Measurements from ENCODE around the gene CTXN1. TPM values are rescaled to one million over a fixed set of nuclear protein-coding genes. Genes with fewer than 3 reads are reported as not detected.

The CTXN1 gene
- polyA plus RNA-seq, 3 donors from 2014 or later: not detected

DNA sequence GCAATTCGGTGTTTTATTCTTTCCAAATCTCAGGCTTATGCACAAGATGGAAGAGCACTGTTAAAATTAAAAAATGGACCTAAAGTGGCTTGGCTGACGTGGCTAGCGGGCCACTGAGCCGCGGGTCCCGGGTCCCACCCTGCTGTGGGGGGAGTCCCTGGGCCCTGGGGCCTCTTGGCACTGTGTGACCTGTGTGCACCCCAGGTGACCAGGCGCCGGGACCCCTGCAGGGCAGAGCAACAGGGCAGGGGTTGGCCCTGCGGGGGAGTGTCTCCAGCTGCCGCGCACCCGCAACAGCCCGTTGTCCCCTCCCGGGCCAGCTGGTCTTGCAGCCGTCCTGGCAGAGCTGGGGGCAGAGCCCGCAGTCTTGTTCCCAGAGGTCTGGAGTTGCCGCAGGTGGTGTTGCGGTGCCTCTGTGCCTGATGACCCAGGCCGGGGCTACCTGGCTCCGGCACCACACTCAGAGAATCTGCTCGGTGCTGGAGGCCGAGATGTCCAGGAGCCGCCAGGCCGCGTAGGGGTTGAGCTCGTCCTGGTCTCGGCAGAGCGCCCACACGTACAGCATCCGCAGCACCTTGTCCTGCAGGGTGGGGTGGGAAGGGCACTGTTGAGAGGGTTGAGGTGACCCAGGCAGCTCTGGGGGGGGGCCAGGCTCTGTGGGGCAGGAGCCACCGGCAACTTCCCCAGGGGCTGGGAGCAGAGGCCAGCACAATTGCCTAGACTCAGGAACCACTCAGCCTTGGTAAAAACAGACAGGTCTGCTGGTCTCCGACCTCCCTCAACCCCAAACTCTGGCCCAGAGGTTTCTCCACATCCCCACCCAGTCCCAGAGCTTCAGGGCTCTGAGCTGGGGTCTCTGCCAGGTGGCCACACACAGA lies 1.0 kb upstream of the CTXN1 start:
- H3K9me3 Mint-ChIP-seq: no peaks in the 10 kb centered on the region
- peak overlapping the region; percentile 30 to 72 (median 65) for H3K4me3 Mint-ChIP-seq
- DNase-seq: no peak
- H3K27me3 Mint-ChIP-seq (ENCODE audit: low read depth in 3 of 3): peaks cover 5 to 14% (median 6%) of the 10 kb centered on the region in 3 donors
- H3K36me3 Mint-ChIP-seq: peaks cover 0 to 5% (median 0%) of the 10 kb centered on the region in 3 donors
- peaks cover 5 to 16% of the 10 kb centered on the region in 2 donors for H3K4me1 Mint-ChIP-seq
- peak overlapping the region in 1 of 6 donors; percentile 62 for H3K27ac Mint-ChIP-seq

DNA sequence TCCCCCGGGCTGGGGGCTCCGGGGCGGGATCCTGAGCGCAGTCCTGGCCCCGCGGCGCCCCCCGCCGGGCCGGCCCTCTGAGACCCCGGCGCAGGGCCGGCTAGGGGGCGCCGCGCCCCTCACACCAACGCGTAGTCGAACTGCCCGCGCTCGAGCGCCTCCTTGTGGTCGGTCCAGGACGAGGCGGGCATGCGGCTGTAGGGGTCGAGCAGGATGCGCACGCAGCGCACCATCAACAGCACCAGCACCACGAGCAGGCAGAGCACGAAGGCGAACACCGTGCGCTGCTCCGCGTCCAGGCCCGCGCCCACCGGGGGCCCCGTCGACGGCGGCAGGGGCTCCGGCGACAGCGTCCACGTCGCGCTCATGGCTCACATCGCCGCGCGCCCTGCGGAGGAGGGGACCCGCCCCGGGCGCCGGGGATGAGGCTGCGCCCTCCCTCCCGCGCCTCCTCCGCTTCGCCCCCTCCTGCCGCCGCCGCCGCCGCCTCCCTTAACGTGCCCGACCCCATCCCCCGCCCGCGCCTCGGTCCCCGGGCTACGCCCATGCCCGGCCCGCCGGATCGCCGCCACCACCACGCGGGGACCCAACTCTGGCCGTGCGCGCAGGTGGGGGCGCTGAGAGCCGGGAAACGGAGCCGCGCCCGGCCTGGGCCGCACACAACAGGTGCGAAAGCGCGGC lies 624 bp downstream of the CTXN1 start:
- H3K27ac Mint-ChIP-seq: peak overlapping the region in 3 of 6 donors; percentile 78 to 90 (median 87)
- DNase-seq: peak; percentile 73 to 77 (median 73)
- no peaks in the 10 kb centered on the region for H3K36me3 Mint-ChIP-seq
- H3K4me1 Mint-ChIP-seq: peaks cover 14 to 26% of the 10 kb centered on the region in 2 donors
- peak overlapping the region; percentile 78 to 86 (median 84) for H3K4me3 Mint-ChIP-seq
- no peaks in the 10 kb centered on the region for H3K9me3 Mint-ChIP-seq
- H3K27me3 Mint-ChIP-seq (ENCODE audit: low read depth in 3 of 3): peaks cover 6 to 14% (median 7%) of the 10 kb centered on the region in 3 donors

DNA sequence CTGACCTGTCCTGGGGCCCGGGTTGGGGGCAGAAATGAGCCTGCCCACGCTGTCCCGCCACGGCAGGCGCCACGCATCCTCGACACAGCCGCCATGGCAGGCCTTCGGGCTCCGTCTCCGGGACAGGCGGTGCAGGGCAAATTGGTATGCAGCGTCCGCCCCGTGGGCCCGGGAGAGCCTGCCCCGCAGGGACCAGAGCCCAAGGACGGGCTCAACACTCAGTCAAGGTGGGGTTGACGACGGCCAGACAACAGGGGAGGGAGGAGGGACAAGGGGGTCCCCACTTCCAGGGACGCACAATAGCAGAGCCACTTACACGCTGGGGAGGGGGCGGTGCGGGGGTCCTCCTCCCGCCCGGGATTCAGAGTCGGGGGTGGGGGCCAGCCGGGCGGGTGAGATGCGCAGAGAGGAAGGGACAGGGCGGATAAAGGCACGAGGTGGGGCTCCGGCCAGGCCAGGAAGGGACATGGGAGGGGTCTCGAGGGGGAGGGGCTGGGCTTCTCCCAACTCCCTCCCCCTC lies 1.2 kb downstream of the CTXN1 start:
- H3K27me3 Mint-ChIP-seq (ENCODE audit: low read depth in 3 of 3): peaks cover 11 to 19% (median 11%) of the 10 kb centered on the region in 3 donors
- no peak for DNase-seq
- H3K4me1 Mint-ChIP-seq: peaks cover 18 to 30% of the 10 kb centered on the region in 2 donors
- no peaks in the 10 kb centered on the region for H3K9me3 Mint-ChIP-seq
- H3K36me3 Mint-ChIP-seq: no peaks in the 10 kb centered on the region
- no peak overlapping the region for H3K27ac Mint-ChIP-seq
- peak overlapping the region in 1 of 5 donors; percentile 9 for H3K4me3 Mint-ChIP-seq

DNA sequence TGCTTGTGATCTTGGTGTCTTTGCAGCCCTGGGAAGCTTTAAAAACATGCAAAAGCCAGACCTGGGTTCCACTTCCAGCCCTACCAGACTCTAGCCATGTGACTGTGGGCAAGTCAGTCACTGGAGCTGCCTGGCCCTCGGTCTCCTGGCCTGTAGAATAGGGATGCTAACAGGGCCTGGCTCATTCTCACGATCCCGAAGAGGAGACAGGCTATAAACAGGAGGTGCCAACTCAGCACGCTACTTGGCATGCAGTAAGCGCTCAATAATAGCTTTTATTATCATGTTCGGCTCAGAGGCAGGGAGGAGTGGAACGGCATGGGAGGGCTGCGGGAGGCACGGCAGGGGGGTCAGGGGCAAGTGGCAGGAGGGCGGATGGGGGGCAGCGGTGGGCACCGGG lies 1.7 kb downstream of the CTXN1 start:
- H3K4me1 Mint-ChIP-seq: peaks cover 22 to 30% of the 10 kb centered on the region in 2 donors
- no peaks in the 10 kb centered on the region for H3K36me3 Mint-ChIP-seq
- no peaks in the 10 kb centered on the region for H3K9me3 Mint-ChIP-seq
- DNase-seq: no peak
- H3K27ac Mint-ChIP-seq: no peak overlapping the region
- H3K27me3 Mint-ChIP-seq (ENCODE audit: low read depth in 3 of 3): peaks cover 11 to 21% (median 15%) of the 10 kb centered on the region in 3 donors
- H3K4me3 Mint-ChIP-seq: peak overlapping the region; percentile 21 to 63 (median 44)

DNA sequence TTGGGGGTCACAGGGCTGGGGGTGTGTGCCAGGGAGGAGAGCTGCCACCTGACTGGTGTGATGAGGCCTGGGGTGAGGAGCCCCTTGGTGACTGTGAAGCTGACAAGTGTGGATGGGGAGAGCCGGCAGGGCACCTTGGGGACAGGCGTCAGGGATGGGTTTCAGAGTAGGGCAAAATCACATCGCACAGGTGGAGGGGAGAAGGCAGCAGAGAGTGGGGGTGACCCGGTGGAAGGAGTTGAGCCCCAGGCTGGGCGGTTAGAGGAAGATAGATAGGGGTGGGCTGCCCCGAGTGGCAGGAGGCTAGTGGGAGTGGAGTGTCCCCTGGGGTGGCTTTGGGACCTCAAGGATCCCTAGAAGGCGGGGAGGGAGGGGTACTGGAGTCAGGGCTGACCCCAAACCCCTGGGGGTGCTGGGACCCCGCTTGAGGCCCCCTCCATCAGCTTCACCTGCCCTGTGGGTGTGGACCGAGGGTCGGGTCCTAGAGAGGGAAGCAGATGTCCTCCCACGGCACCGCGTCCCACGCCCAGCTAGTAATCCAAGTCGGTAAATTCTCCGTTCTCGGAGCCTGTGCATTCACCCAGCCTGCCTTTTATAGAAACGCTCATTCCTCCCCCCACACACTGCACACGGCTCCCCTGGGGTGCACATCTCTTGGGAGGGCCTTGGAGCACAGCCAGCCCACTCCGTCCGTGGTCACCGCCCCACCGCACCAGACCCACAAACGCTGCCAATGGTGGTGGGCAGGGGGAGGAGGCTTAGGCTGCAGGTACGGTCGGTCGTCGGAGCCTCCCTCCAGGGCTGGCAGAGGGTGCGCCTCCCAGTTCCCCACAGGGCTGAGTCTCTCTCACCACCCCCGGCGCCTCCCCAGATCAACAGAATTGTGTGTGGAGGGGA lies 2.4 kb downstream of the CTXN1 start:
- Mint-ChIP-seq H3K36me3 (no peaks in the 10 kb centered on the region), H3K27ac (peak overlapping the region in 1 of 6 donors; percentile 56), H3K9me3 (no peaks in the 10 kb centered on the region), H3K27me3 (ENCODE audit: low read depth in 3 of 3) (peaks cover 11 to 26% (median 21%) of the 10 kb centered on the region in 3 donors), H3K4me1 (peaks cover 21 to 30% of the 10 kb centered on the region in 2 donors), H3K4me3 (peak overlapping the region in 2 of 5 donors; percentile 30 to 58)
- no peak for DNase-seq

DNA sequence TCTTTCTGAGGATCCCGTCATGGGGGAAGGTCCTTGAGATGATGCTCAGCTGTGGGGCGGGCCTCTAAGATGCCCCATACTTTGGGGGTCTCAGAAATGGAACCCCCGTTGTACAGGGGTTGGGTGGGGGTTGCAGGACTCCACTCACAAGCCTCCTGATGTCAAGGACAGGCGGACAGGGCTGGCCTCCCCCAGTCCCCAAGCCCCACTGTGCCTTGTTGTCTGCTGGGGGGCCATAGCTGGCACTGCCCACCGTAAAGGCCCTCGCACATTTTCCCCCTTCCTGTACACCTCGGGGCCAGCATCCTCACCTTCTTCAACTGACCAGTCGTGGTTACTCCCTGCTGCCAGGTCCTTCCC lies 3.1 kb downstream of the CTXN1 start:
- Mint-ChIP-seq H3K4me3 (peak overlapping the region in 1 of 5 donors; percentile 58), H3K4me1 (peaks cover 17 to 29% of the 10 kb centered on the region in 2 donors), H3K36me3 (no peaks in the 10 kb centered on the region), H3K9me3 (no peaks in the 10 kb centered on the region), H3K27ac (peak overlapping the region in 3 of 6 donors; percentile 16 to 56 (median 40)), H3K27me3 (ENCODE audit: low read depth in 3 of 3) (peaks cover 17 to 31% (median 27%) of the 10 kb centered on the region in 3 donors)
- no peak for DNase-seq

DNA sequence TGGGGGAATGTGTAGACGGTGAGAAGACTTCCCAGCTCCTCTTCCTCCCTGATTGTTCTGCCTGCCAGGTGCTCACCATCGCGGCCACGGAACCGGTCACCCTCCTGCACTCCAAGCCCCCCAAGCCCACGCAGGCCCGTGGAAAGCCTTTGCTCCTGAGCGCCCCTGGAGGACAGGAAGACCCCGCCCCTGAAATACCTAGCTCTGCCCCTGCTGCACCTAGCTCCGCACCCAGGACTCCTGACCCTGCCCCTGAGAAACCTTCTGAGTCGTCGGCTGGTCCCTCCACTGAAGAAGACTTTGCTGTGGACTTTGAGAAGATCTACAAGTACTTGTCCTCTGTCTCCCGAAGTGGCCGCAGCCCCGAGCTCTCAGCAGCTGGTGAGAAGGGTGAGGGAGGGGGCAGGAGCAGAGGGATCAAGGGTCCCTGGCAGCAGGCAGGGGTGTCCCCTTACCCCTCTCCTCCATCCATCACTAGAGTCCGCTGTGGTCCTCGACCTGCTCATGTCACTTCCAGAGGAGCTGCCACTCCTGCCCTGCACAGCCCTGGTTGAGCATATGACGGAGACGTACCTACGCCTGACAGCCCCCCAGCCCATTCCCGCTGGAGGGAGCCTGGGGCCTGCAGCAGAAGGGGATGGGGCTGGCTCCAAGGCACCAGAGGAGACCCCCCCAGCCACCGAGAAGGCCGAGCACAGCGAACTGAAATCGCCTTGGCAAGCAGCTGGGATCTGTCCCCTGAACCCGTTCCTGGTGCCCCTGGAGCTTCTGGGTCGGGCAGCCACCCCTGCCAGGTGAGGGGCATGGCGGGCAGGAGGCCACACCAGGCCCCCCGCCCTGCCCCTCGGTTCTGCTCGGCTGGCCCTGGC lies 3.7 kb downstream of the CTXN1 start:
- H3K4me3 Mint-ChIP-seq: peak overlapping the region in 4 of 5 donors; percentile 29 to 65 (median 40)
- H3K4me1 Mint-ChIP-seq: peaks cover 17 to 30% of the 10 kb centered on the region in 2 donors
- DNase-seq: no peak
- H3K27ac Mint-ChIP-seq: peak overlapping the region in 2 of 6 donors; percentile 29 to 87
- H3K27me3 Mint-ChIP-seq (ENCODE audit: low read depth in 3 of 3): peaks cover 18 to 31% (median 28%) of the 10 kb centered on the region in 3 donors
- H3K9me3 Mint-ChIP-seq: no peaks in the 10 kb centered on the region
- H3K36me3 Mint-ChIP-seq: no peaks in the 10 kb centered on the region

DNA sequence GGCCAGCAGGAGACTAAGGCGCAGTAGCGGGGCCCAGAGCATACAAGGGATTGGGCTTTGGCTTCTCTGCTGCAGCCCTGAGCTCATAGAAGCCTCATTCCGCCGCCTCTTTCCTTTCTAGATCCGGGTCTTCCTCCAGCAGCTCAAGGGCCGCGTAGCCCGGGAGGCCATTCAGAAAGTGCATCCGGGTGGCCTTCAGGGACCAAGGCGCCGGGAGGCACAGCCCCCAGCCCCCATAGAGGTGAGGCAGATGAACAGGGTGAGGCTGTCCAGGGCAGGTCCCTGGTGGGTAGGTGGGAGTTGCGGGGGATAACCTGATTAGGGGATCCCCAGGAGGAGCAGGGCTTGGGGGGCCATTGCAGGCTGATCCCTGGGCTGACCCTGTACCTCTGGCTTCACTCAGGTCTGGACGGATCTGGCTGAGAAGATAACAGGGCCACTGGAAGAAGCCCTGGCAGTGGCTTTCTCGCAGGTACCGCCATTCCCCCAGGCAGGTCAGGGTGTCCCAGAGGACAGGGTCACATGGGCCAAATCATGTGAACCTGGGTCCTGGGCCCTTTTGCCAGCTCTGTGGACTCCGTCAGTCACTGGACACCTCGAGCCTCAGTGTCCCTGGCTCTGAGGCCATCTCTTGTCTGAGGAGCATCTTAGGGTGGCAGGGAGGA lies 4.5 kb downstream of the CTXN1 start:
- Mint-ChIP-seq H3K36me3 (no peaks in the 10 kb centered on the region), H3K4me3 (peak overlapping the region; percentile 88 to 98 (median 94)), H3K27me3 (ENCODE audit: low read depth in 3 of 3) (peaks cover 22 to 33% (median 32%) of the 10 kb centered on the region in 3 donors), H3K9me3 (peaks cover 0 to 2% (median 0%) of the 10 kb centered on the region in 6 donors), H3K27ac (peak overlapping the region; percentile 92 to 98 (median 94)), H3K4me1 (peaks cover 22 to 33% of the 10 kb centered on the region in 2 donors)
- no peak for DNase-seq

DNA sequence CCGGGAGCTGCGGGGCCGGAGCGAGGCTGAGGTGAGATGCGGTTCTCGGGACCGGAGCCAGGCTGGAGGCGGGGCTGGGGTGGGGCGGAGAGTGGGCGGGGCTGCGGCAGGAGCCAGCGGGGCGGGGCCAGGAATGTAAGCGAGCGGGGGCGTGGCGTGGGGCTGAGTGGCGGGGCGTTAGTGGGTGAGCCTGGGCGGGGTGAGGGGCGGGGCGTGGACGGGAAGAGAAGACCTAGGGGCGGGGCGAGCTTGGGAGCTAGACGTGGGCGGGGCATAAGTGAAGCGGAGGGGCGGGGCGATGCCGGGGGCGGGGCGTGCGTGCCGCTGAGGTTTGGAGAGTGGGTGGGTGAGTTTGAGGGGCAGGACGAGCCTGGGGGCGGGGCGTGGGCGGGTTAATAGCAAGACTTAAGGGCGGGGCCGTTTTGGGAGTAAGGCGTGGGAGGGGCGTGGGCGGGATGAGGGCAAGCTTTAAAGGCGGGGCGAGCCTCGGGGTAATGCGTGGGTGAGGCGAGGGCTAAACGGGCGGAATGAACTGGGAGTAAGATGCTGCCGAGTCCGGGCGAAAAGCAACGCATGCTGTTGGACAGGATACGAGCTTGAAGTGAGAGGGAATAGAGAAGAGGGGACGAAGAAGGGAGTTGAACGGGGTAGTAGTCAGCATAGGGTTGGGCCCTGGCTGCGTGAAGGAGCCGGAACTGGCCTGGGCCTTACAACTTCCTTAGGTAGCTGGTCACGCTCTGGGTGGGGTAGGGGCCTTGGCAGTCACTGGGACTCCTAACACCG lies 5.2 kb downstream of the CTXN1 start:
- Mint-ChIP-seq H3K27ac (peak overlapping the region; percentile 92 to 98 (median 94)), H3K4me3 (peak overlapping the region; percentile 88 to 98 (median 94)), H3K4me1 (peaks cover 26 to 34% of the 10 kb centered on the region in 2 donors), H3K36me3 (no peaks in the 10 kb centered on the region), H3K9me3 (peaks cover 0 to 2% (median 0%) of the 10 kb centered on the region in 6 donors), H3K27me3 (ENCODE audit: low read depth in 3 of 3) (peaks cover 24 to 35% (median 33%) of the 10 kb centered on the region in 3 donors)
- DNase-seq: peak; percentile 94 to 96 (median 96)

DNA sequence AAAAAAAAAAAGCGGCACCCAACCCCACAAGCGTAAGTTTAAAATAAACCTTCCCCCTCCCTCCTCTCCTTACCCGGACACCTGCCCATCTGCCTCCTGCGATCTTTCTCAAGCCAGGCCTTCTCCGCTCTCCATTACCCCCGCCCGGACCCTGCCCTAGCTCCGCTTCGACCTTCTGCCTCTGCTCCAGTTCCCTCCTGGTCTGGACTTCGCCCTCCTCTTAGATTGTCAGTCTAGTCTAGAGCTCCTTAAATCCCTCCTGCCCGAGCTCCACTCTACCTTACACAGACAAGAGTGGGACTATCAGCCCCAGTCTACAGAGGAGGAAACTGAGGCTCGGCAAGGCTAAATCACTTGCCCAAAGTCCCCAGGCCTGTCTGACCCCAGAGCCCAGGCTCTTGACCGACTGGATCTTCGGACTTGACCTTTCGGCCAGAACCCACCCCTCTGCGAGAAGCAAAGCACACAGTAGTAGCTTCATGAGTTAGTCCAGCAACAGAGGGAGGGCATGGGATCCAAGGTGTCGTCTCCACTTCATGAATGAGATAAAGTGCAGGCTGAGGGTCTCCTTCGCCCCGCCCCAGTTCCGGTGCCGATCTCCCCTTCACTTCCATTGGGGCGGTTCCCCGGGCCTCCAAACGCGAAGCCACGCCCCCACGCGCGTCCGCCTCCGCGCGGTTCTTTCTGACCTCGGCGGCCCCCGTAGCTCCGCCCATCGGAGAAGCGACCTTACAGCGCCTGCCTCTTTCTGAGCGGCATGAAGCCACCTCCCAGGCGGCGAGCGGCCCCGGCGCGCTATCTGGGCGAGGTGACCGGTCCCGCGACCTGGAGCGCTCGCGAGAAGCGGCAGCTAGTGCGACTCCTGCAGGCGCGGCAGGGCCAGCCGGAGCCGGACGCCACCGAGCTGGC lies 6.1 kb downstream of the CTXN1 start, which contains the start of gene SNAPC2:
SNAPC2 (plus strand) TSS at position 729 of the 909 bp plus-strand sequence; CDS start at position 758, 29 bp downstream.
- Mint-ChIP-seq H3K4me3 (peak within 1 kb of the TSS; percentile 88 to 98 (median 94)), H3K27me3 (ENCODE audit: low read depth in 3 of 3) (peaks cover 29 to 40% (median 39%) of the 10 kb centered on the region in 3 donors), H3K9me3 (peaks cover 0 to 2% (median 0%) of the 10 kb centered on the region in 6 donors), H3K4me1 (peaks cover 29 to 37% of the 10 kb centered on the region in 2 donors), H3K36me3 (no peaks in the 10 kb centered on the region), H3K27ac (peak within 1 kb of the TSS; percentile 92 to 98 (median 94))
- DNase-seq: peak; percentile 97 to 98 (median 98)

Measured in immature natural killer cell (primary cell).